ENCODE data around the gene GTPBP2. TPM values are rescaled to one million over a fixed set of nuclear protein-coding genes. Genes with fewer than 3 reads are reported as not detected.

The GTPBP2 gene
- total RNA-seq, 1 experiment from 2014 or later = 72.2 TPM

- H3K79me2 ChIP-seq (ENCODE audit: insufficient read depth, low read length) = no peaks in the 10 kb centered on the region
These were observed 28.5 kb downstream of the GTPBP2 start for GRCh38 chr6:43600595-43600994.

More at GRCh38 chr6:43600595-43600994, 28.5 kb downstream of the GTPBP2 start:
- Histone ChIP-seq H2AFZ (ENCODE audit: low read length) (no peak overlapping the region), H3K9ac (ENCODE audit: extremely low read depth, insufficient read length, low read length) (no peak overlapping the region), H2BK12ac (ENCODE audit: insufficient read length, low read depth, low read length) (no peak overlapping the region), H2BK5ac (ENCODE audit: insufficient read length, low read length) (no peak overlapping the region), H3K4ac (ENCODE audit: low read depth, low read length) (no peak overlapping the region), H2BK20ac (ENCODE audit: low read depth, low read length, poor library complexity, severe bottlenecking) (no peak overlapping the region), H3K4me1 (ENCODE audit: insufficient read depth, low read length) (no peaks in the 10 kb centered on the region), H4K91ac (ENCODE audit: insufficient read length, low read depth, low read length) (no peak overlapping the region), H3K23ac (ENCODE audit: insufficient read length, low read depth, low read length) (no peak overlapping the region), H3K27me3 (ENCODE audit: insufficient read depth, low read length) (no peaks in the 10 kb centered on the region), H4K20me1 (ENCODE audit: control insufficient read depth, insufficient read depth, insufficient read length) (no peaks in the 10 kb centered on the region), H3T11ph (ENCODE audit: low read length) (no peak overlapping the region), H3K27ac (ENCODE audit: insufficient read length, low read depth, low read length) (no peak overlapping the region), H3K14ac (ENCODE audit: insufficient read depth, low read length) (no peak overlapping the region), H4K5ac (ENCODE audit: insufficient read length, low read depth, low read length) (no peak overlapping the region), H4K8ac (replicated peaks; ENCODE audit: insufficient read length, low read depth, low read length) (no peak overlapping the region), H2BK120ac (ENCODE audit: low read depth, low read length, poor library complexity, severe bottlenecking) (no peak overlapping the region), H3K18ac (ENCODE audit: insufficient read length, low read depth, low read length) (no peak overlapping the region), H3K4me2 (ENCODE audit: insufficient read depth, insufficient read length, low read length) (no peak overlapping the region), H3K23me2 (ENCODE audit: insufficient read length, low read depth, low read length, poor library complexity, severe bottlenecking) (no peaks in the 10 kb centered on the region), H3K9me3 (ENCODE audit: control insufficient read depth, low read depth, low read length) (no peaks in the 10 kb centered on the region), H3K79me1 (ENCODE audit: insufficient read depth, low read depth, low read length, poor library complexity, severe bottlenecking) (no peaks in the 10 kb centered on the region), H2BK15ac (ENCODE audit: low read depth, low read length) (no peak overlapping the region), H3K56ac (ENCODE audit: insufficient read length, low read depth, low read length) (no peak overlapping the region), H2AK5ac (ENCODE audit: insufficient read length, low read length) (no peak overlapping the region)
- Mint-ChIP-seq H3K4me1 (no peaks in the 10 kb centered on the region), H3K36me3 (ENCODE audit: insufficient read depth in 1 of 3, low read depth in 3 of 3) (peaks cover 0 to 43% (median 26%) of the 10 kb centered on the region in 3 experiments; a peak in 4 of 7 replicates), H3K9me3 (no peaks in the 10 kb centered on the region), H3K4me3 (no peak overlapping the region), H3K27ac (no peak overlapping the region), H3K27me3 (ENCODE audit: low read depth) (no peaks in the 10 kb centered on the region)
- WGBS (ENCODE audit: extremely low coverage, insufficient read length, low lambda C conversion rate) = no CpG with 5 or more reads among the region's 2 CpGs
- TF ChIP-seq CTCF (conservative IDR thresholded peaks at IDR 0.05) = no peak
- DNase-seq = no peak
